Stimulated activated CD8-positive, alpha-beta memory T cell treated with anti-CD3 and anti-CD28 coated beads, Interleukin-15, amount 100 ng/mL, for 24 hours (primary cell): ENCODE results near the gene MYO10.
"Not testable (repeated sequence)": the region's sequence is repeated elsewhere in the genome, so short reads cannot be mapped to it uniquely, and the experiment has no call there.

Experiments
- DNase-seq: peaks from one replicate; pipeline ENCODE4 v3.0.0-alpha.2; 2020; ENCODE audit warnings: low read depth

MYO10 gene

GRCh38 chr5:16740066-16740810 is 195.8 kb downstream of the MYO10 start:
- no peak for DNase-seq

DNA sequence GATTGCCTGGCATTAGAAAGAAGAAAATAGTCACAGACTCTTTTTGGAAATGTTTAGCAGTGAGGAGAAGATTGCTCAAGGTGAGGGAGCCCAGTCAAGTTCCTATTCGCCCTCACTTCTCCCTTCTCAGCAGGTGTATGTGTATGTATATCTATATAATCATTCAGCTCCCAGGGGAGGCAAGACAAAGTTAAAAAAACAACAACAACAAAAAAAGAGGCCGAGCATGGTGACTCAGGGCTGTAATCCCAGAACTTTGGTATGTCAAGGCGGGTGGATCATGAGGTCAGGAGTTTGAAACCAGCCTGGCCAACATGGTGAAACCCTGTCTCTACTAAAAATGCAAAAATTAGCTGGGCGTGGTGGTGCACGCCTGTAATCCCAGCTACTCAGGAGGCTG is 197.7 kb downstream of the MYO10 start:
- not testable (repeated sequence) for DNase-seq

- DNase-seq = no peak
Measured at GRCh38 chr5:16737620-16738364, 198.3 kb downstream of the MYO10 start.

DNA sequence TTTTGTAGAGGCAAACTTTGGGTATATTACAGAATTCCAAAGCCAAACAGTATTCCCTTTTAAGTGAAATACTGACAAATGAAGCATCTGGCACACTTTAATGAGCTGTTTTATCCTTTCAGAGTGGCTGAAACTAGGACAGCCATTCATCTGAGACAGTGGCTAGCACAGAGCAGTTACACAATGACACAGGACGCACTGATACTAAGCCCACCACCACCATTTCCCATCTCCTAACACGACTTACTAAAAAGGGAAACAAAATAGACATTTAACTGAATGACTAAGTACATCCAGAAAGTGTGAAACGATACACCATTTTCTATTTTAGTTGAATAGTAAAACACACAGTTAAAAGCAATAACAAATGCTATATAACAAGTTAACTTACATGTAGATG is 198.9 kb downstream of the MYO10 start:
- DNase-seq = no peak

- DNase-seq = no peak
Measured at GRCh38 chr5:16736158-16736995, 199.7 kb downstream of the MYO10 start.

- no peak for DNase-seq
Measured at GRCh38 chr5:16735101-16736060, 200.7 kb downstream of the MYO10 start.

GRCh38 chr5:16733331-16734006 is 202.6 kb downstream of the MYO10 start:
- DNase-seq = no peak

GRCh38 chr5:16732356-16732755 is 203.7 kb downstream of the MYO10 start:
- no peak for DNase-seq

DNA sequence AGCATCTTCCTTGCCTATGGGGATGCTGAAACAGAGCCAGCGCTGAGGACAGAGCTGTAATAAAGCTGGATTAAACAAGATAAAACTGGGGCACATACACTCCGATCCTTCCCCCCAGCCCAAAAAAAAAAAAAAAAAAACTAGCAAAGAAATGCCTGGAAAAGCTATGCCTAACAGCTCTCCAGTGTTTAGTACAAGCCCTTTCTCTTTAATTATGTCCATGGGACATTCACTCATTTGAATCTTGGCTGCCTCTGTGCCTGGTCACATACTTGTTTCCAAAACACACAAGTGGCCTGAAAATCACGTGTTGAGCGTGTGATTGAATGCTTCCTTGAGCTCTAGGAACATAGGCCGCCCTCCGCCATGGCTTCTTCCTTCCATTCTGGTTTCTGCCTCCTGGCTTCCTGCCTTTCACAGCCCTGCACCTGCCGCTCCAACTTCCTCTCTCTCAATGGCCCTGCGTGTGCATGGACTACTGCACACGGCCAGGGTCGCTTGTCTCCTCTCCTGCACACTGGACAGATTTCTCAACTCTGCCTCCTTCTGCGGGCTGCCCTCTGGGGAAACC is 208.2 kb downstream of the MYO10 start:
- no peak for DNase-seq

- DNase-seq = no peak
Measured at GRCh38 chr5:16726538-16726946, 209.5 kb downstream of the MYO10 start.

GRCh38 chr5:16725575-16725974 is 210.5 kb downstream of the MYO10 start:
- no peak for DNase-seq

DNA sequence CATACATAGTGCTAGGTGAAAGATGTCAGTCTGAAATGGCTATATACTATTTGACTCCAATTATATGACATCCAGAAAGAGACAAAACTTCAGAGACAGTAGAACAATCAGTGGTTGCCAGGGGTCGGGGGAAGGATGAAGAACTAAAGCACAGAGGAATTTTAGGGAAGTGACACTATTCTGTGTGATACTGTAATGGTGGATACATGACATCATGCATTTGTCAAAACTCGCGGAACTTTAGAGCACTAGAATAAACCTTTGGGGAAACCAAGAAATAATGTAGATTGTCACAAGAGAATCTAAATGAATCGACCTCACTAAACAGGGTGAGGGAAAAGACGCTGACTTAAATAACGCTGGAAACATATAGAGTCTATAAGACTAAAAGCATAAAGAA is 212.3 kb downstream of the MYO10 start:
- DNase-seq = no peak

DNA sequence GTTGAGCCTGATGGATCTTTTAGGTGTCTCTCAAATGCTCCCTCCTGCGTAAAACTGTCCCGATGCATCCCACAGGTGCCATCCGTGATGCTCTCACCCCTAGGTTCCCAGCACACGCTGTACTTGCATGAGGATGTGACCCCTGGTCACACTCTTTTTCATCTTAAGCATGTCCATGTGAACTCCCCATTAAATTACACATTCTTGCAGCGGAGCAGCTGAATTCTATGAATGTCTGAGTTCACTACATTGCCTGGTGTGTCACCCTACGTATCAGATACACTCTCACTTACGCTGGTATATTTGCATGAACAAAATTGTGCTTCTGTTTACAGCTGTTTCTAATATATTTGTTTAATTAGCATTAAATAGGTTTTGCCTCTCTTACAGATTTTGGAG is 214.0 kb downstream of the MYO10 start:
- DNase-seq = no peak

DNA sequence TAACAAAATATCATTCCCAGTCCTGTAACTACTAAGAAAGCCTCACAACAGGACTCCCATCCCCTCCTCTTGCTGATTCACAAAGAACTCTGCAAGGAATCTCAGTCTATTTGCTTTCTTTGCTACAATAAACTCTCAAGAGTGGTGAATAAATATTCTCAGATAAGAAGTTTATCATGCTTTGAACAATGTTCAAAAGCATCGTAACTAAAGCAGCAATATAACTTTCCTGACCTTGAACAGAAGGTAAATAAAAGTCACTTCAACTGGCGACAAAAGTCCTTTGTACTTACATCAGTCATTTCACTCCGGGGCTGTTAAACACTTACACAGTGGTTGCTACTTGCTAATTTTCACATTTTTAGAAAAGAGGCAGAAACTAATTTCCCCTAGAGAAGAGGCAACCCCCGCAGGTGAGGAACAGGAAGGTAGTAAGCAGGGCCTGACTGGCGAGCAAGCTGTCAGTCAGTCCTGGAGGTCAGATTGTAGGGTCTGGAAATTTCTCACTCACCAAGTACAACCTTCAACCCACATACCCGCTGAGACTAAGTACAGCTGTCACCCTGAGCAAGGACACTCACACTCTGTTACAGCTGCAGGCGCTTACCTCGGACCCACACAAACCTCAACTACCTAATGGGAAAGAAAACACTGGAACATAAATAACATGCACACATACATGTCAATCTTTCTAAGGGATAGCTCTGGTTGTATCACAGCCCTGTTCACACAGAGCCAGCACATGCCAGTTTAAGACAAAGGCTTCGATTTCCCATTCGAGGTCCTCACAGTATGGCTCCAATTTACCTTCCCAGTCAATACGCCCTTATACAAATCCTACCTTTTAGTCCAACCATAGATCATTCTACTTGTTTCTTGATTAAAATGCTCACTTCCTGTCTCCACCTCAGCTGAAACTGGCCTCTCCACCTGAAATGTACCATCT is 214.7 kb downstream of the MYO10 start:
- no peak for DNase-seq

- DNase-seq = not testable (repeated sequence)
Measured at GRCh38 chr5:16718036-16718435, 218.1 kb downstream of the MYO10 start.

- DNase-seq = no peak
Measured at GRCh38 chr5:16713386-16713928, 222.6 kb downstream of the MYO10 start.

- no peak for DNase-seq
Measured at GRCh38 chr5:16712620-16713019, 223.5 kb downstream of the MYO10 start.

- no peak for DNase-seq
Measured at GRCh38 chr5:16712178-16712577, 223.9 kb downstream of the MYO10 start.
